Naive thymus-derived CD8-positive, alpha-beta T cell (primary cell): ENCODE results near the gene TNP2. TPM values are rescaled to one million over a fixed set of nuclear protein-coding genes. Genes with fewer than 3 reads are reported as not detected.

Experiments used
- ATAC-seq, 2 donors: fragments of 150-1000 bp; cut with Tn5 transposase in 1 of 2; sonication (Bioruptor Pico), chemical (Tn5 transposase) in 1 of 2; 1 replicate in 1 of 2; 2 replicates in 1 of 2; pipeline ENCODE4 v1.10.0; 2021; ENCODE audit warnings: mild to moderate bottlenecking in 2 of 2, moderate library complexity in 2 of 2
- POLR2A ChIA-PET: fragments of 350-600 bp; sonication (Branson Sonifier 250); formaldehyde crosslinking; loops from one replicate; lab custom pipeline; 2021; ENCODE audit warnings: antibody characterized with exemption; lab: Charles Lee
- DNase-seq, 10 donors: peaks; one replicate each; pipeline versions ENCODE4 v3.0.0 to v3.0.0-alpha.2; 2020 to 2022
- H3K27ac Mint-ChIP-seq, 10 donors: one replicate each; pipeline ENCODE4 v1.8.0; 2020 to 2022; ENCODE audit warnings: mild to moderate bottlenecking in 10 of 10, mixed read lengths in 10 of 10, moderate library complexity in 4 of 10, inconsistent platforms in 1 of 10
- H3K27me3 Mint-ChIP-seq, 5 donors: one replicate each; pipeline ENCODE4 v1.8.0; 2021 to 2022; ENCODE audit warnings: mixed read lengths in 5 of 5
- H3K36me3 Mint-ChIP-seq, 3 donors: one replicate each; pipeline ENCODE4 v1.8.0; 2020 to 2022; ENCODE audit warnings: mixed read lengths in 3 of 3, mild to moderate bottlenecking in 2 of 3, inconsistent platforms in 1 of 3
- H3K4me1 Mint-ChIP-seq, 4 donors: one replicate each; pipeline ENCODE4 v1.8.0; 2021 to 2022; ENCODE audit warnings: mixed read lengths in 4 of 4
- H3K4me3 Mint-ChIP-seq, 10 donors: one replicate each; pipeline ENCODE4 v1.8.0; 2020 to 2022; ENCODE audit warnings: mild to moderate bottlenecking in 10 of 10, mixed read lengths in 10 of 10, moderate library complexity in 6 of 10, inconsistent platforms in 1 of 10
- H3K9me3 Mint-ChIP-seq, 9 donors: one replicate each; pipeline ENCODE4 v1.8.0; 2020 to 2022; ENCODE audit warnings: mixed read lengths in 9 of 9, mild to moderate bottlenecking in 3 of 9, inconsistent platforms in 1 of 9, moderate library complexity in 1 of 9
- polyA plus RNA-seq, 3 donors: library from polyadenylated mRNA; unstranded; fragments of 300-500 nt; fragmentation: Illumina TruSeq; gene quantifications; one replicate each; pipeline ENCODE4 v1.2.3, GENCODE V29; 2021
- total RNA-seq, 8 experiments: library from RNA in 2 of 8; stranded (reverse) in 2 of 8; gene quantifications; one replicate each; pipeline ENCODE4 v1.2.3 and lab custom pipeline; 2021 to 2026

The TNP2 gene
- total RNA-seq (not detected), polyA plus RNA-seq (not detected), total RNA-seq (lab: John Stamatoyannopoulos, UW) (0 to 0.35 (median 0) reads per million in 6 experiments)

DNA sequence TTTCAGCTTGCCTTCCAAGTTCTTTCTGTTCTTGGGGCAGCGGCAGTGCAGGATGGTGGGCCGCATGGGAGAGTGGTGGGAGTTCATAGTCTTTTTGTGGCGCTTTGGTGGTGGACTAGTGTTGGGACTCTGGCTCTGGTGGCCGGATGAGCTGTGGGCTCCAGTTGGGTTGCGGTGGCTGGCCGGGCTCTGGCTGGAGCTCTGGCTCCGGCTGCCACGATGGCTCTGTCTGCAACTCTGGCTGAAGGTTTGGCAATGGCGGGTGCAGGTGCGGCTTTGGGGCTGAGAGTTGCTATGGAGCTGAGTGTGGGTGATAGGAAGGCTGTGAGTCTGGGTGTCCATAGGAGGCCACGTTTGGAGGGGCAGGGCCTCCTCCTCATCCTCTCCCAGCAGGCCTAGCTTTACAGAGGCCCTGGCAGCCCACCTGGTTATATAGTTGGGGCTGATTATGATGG, at the start of gene TNP2:
Gene TNP2, minus strand, starts transcription at position 405 of the 455 bp plus-strand sequence. Its CDS starts 63 bp downstream, at position 342.
- Mint-ChIP-seq H3K36me3 (no peaks in the 10 kb centered on the region), H3K27ac (peak within 1 kb of the TSS in 4 of 10 donors; percentile 1 to 50 (median 39)), H3K27me3 (no peaks in the 10 kb centered on the region), H3K9me3 (peaks cover 0 to 2% (median 0%) of the 10 kb centered on the region in 9 donors), H3K4me1 (peaks cover 1 to 14% (median 9%) of the 10 kb centered on the region in 4 donors), H3K4me3 (no peak within 1 kb of the TSS)
- POLR2A ChIA-PET: interaction anchor here (0.9 to 1.0 kb wide), 3 partner anchors 13 to 86 kb away, joined by 3 read pairs; partner anchors contain the start of gene SOCS1
- DNase-seq (no peak), ATAC-seq (no peak)

DNA sequence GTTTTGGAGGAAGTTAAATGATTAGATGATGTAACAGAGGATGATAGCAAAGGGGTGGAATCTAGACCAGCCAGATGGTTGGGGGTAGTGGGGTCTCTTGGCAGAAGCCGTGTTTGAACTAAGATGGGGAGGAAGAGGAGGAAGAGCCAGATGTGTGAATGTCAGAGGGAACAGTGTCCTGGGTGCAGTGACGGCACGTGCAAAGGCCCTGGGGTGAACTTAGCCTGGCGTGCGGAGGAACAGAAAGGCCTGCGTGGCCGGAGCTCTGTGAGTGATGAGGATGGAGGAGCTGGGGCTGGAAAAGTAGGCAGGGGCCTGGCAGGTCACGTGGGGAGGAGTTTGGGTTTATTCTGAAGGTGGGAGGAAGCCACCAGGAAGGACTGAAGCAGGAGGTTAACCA, 49.7 kb upstream of the TNP2 start:
- Mint-ChIP-seq H3K4me3 (no peak overlapping the region), H3K9me3 (no peaks in the 10 kb centered on the region), H3K27me3 (no peaks in the 10 kb centered on the region), H3K4me1 (peaks cover 0 to 9% (median 6%) of the 10 kb centered on the region in 4 donors), H3K36me3 (no peaks in the 10 kb centered on the region), H3K27ac (peak overlapping the region in 2 of 10 donors; percentile 32 to 80)
- POLR2A ChIA-PET: interaction anchor here (0.7 to 1.6 kb wide), 2 partner anchors 10 to 341 kb away, joined by 3 to 4 read pairs; no protein-coding TSS in a partner anchor
- ATAC-seq (no peak), DNase-seq (no peak)

DNA sequence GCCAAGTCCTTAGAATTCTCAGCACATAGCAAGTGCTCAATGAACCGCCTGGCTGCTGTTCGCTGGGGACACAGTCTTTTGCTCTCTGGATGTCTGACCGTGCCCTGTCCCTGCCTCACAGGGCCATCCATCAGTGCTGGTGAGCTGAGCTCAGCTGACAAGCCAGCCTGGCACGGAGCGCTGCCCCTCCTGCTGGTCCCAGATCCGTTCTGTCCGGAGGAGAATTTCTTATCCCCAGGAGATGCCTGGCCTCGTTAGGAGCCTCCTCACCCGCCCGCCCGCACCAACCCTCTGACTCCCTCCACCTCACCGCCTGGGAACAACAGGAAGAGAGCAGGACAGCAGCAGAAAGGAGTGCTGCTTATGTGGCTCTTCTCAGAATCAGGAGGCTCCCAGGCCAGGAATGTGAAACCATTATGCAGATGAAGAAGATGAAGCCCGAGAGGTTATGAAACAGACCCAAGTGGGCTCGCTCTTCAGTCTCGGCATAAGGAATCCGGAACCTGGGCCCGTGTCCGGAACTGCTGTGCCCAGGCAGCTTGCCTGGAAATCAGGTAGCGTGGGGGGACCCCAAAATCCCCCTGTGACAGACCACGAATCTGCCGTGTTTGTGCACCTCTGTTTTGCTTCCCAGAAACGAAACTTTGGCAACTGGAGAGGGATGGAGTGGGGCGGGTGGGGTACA, 47.3 kb upstream of the TNP2 start:
- Mint-ChIP-seq H3K4me3 (no peak overlapping the region), H3K27ac (peak overlapping the region in 1 of 10 donors; percentile 46)
- ATAC-seq: no peak

GRCh38 chr16:11315510-11315909, 46.4 kb upstream of the TNP2 start:
- H3K27me3 Mint-ChIP-seq: no peaks in the 10 kb centered on the region
- no peak overlapping the region for H3K4me3 Mint-ChIP-seq
- no peaks in the 10 kb centered on the region for H3K36me3 Mint-ChIP-seq
- DNase-seq: no peak
- POLR2A ChIA-PET: no interaction called here
- peaks cover 11 to 41% (median 27%) of the 10 kb centered on the region in 4 donors for H3K4me1 Mint-ChIP-seq
- no peak overlapping the region for H3K27ac Mint-ChIP-seq
- H3K9me3 Mint-ChIP-seq: no peaks in the 10 kb centered on the region
- ATAC-seq: no peak

More for the DNA sequence above, 47.3 kb upstream of the TNP2 start:
- no peaks in the 10 kb centered on the region for H3K27me3 Mint-ChIP-seq
- no peaks in the 10 kb centered on the region for H3K36me3 Mint-ChIP-seq
- POLR2A ChIA-PET: no interaction called here
- no peaks in the 10 kb centered on the region for H3K9me3 Mint-ChIP-seq
- no peak for DNase-seq
- peaks cover 10 to 32% (median 18%) of the 10 kb centered on the region in 4 donors for H3K4me1 Mint-ChIP-seq

- Mint-ChIP-seq H3K9me3 (no peaks in the 10 kb centered on the region), H3K4me3 (no peak overlapping the region), H3K27me3 (no peaks in the 10 kb centered on the region), H3K27ac (peak overlapping the region in 9 of 10 donors; percentile 31 to 91 (median 74)), H3K4me1 (peaks cover 15 to 51% (median 36%) of the 10 kb centered on the region in 4 donors), H3K36me3 (no peaks in the 10 kb centered on the region)
- no peak for DNase-seq
- no peak for ATAC-seq
- POLR2A ChIA-PET: no interaction called here
These were observed 45.3 kb upstream of the TNP2 start for GRCh38 chr16:11314309-11314894.

DNA sequence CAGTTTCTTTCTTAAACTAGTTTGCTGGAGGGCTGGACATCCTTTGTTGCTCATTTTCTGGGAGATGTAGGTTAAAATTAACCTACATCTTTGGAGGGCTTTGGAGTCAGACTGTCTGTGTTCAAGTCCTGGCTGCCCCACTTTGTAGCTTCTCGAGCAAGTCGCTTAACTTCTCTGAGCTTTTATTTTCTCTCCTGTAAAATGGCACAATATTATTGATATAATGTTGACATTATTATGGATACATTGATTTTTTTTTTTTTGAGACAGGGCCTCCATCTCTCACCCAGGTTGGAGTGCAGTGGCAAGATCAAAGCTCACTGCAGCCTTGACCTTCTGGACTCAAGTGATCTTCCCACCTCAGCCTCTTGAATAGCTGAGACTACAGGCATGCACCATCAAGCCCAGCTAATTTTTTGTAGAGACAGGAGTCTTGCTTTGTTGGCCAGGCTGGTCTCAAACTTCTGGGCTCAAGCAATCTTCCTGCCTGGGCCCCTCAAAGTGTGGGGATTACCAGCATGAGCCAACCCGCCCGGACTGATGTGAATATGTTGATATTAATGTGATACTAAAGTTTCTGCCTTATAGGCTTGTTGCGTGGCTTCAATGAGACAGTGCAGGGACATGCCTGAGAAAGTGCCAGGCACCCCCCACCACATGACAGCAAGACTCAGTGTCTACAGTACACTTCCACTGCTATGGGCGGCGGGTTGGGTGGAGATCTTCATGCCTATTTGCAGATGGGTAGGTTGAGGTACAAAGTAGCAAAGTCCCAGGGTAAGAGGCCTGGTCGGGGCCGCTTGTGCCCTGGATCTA, 44.6 kb upstream of the TNP2 start:
- DNase-seq (no peak), ATAC-seq (no peak)
- Mint-ChIP-seq H3K4me3 (peak overlapping the region in 3 of 10 donors; percentile 26 to 29 (median 28)), H3K4me1 (peaks cover 13 to 55% (median 39%) of the 10 kb centered on the region in 4 donors), H3K9me3 (no peaks in the 10 kb centered on the region), H3K27ac (peak overlapping the region; percentile 55 to 91 (median 74)), H3K27me3 (no peaks in the 10 kb centered on the region), H3K36me3 (no peaks in the 10 kb centered on the region)
- POLR2A ChIA-PET: interaction anchor here (1.2 kb wide), 1 partner anchor 12 kb away, joined by 3 read pairs; no protein-coding TSS in a partner anchor

DNA sequence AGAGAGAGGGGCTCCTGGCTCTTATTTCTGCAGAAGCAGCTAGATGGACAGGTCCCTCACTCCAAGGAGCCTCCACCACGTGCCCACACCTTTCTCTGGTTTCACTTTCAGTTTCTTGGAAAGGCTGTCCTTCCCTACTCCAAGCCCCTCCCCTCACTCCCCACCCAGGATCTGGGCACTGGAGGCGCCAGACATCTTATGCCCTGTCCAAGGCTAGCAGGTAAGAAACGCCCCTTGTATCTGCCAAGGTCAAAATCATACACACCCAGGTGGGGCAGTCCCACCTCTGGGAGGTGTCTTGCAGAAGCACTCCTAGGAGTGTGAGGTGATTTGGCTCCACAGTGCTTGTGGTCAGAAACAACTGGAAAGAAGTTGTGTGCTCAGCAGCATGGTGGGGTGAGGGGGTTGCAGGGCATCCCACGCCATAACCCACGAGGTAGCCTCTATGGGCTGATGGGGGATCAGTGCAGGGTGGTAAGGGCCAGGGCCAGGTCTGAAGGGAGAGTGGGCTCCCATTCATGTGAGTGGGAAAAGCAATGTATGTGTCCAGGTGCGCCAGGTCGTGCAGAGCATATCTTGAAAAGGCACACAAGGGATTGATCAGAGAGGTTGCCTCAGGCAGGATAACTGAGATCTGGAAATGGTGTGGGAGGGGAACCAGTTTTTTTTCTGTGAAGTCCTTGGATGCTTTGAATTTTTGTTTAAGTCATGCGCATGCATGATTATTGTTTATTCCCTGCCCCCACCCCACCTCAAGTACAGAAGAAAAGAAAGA, 43.8 kb upstream of the TNP2 start:
- Mint-ChIP-seq H3K9me3 (no peaks in the 10 kb centered on the region), H3K27me3 (no peaks in the 10 kb centered on the region), H3K36me3 (no peaks in the 10 kb centered on the region), H3K4me3 (peak overlapping the region in 8 of 10 donors; percentile 12 to 75 (median 56)), H3K4me1 (peaks cover 12 to 61% (median 46%) of the 10 kb centered on the region in 4 donors), H3K27ac (peak overlapping the region; percentile 71 to 91 (median 84))
- POLR2A ChIA-PET: interaction anchor here (0.9 to 5.6 kb wide), 5 partner anchors 11 to 56 kb away, joined by 3 to 71 read pairs (median 5); partner anchors contain the start of gene SOCS1
- DNase-seq (peak in 1 of 10 donors; percentile 12), ATAC-seq (peak; percentile 18 to 23)

GRCh38 chr16:11310997-11311561, 42.0 kb upstream of the TNP2 start:
- Mint-ChIP-seq H3K27me3 (no peaks in the 10 kb centered on the region), H3K9me3 (no peaks in the 10 kb centered on the region), H3K27ac (peak overlapping the region; percentile 76 to 98 (median 94)), H3K36me3 (no peaks in the 10 kb centered on the region), H3K4me3 (peak overlapping the region; percentile 40 to 81 (median 72)), H3K4me1 (peaks cover 15 to 67% (median 48%) of the 10 kb centered on the region in 4 donors)
- ATAC-seq: peak; percentile 81 to 92
- DNase-seq: peak in 9 of 10 donors; percentile 8 to 81 (median 60)
- POLR2A ChIA-PET: interaction anchor here (1.3 to 5.6 kb wide), 4 partner anchors 13 to 54 kb away, joined by 5 to 71 read pairs (median 20); partner anchors contain the start of gene SOCS1

DNA sequence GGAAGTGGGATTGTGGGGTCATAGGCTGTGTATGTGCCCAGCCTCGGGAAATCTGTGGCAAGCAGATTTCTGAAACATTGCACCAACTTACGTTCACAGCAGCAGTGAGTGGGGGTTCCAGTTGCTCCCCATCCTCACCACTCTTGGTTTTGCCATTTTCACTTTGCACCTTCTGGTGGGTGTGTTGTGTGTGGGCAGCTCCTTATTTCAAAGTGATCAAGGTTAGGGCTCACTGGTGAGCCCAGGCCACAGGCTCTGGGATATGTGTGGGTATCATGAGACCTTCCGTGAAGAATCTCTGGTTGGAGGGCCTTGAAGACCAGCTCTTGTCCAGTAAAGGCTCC, 41.5 kb upstream of the TNP2 start:
- POLR2A ChIA-PET: interaction anchor here (1.3 to 5.6 kb wide), 4 partner anchors 13 to 54 kb away, joined by 5 to 71 read pairs (median 20); partner anchors contain the start of gene SOCS1
- Mint-ChIP-seq H3K4me1 (peaks cover 15 to 67% (median 48%) of the 10 kb centered on the region in 4 donors), H3K4me3 (peak overlapping the region in 7 of 10 donors; percentile 51 to 81 (median 72)), H3K27ac (peak overlapping the region; percentile 76 to 98 (median 94)), H3K9me3 (no peaks in the 10 kb centered on the region), H3K36me3 (no peaks in the 10 kb centered on the region), H3K27me3 (no peaks in the 10 kb centered on the region)
- no peak for DNase-seq
- no peak for ATAC-seq

GRCh38 chr16:11309895-11310633, 40.9 kb upstream of the TNP2 start:
- DNase-seq (peak in 1 of 10 donors; percentile 29), ATAC-seq (no peak)
- no peaks in the 10 kb centered on the region for H3K9me3 Mint-ChIP-seq
- H3K36me3 Mint-ChIP-seq: no peaks in the 10 kb centered on the region
- peak overlapping the region; percentile 57 to 94 (median 88) for H3K27ac Mint-ChIP-seq
- H3K4me3 Mint-ChIP-seq: peak overlapping the region in 8 of 10 donors; percentile 24 to 58 (median 39)
- POLR2A ChIA-PET: interaction anchor here (1.3 to 5.6 kb wide), 5 partner anchors 12 to 53 kb away, joined by 5 to 71 read pairs (median 7); partner anchors contain the start of gene SOCS1
- H3K4me1 Mint-ChIP-seq: peaks cover 15 to 68% (median 48%) of the 10 kb centered on the region in 4 donors
- H3K27me3 Mint-ChIP-seq: no peaks in the 10 kb centered on the region
